Stimulated activated CD4-positive, alpha-beta T cell treated with anti-CD3 and anti-CD28 coated beads, Interleukin-1b, Interleukin-23, amount 100 ng/mL, for 48 hours (primary cell): ENCODE data around the gene DNAJC1.
A peak's percentile ranks its signal among the peaks of the same experiment; 100 is the strongest.

Source experiments
- DNase-seq: peaks from one replicate; pipeline ENCODE4 v3.0.0-alpha.2; 2020

Gene DNAJC1

DNA sequence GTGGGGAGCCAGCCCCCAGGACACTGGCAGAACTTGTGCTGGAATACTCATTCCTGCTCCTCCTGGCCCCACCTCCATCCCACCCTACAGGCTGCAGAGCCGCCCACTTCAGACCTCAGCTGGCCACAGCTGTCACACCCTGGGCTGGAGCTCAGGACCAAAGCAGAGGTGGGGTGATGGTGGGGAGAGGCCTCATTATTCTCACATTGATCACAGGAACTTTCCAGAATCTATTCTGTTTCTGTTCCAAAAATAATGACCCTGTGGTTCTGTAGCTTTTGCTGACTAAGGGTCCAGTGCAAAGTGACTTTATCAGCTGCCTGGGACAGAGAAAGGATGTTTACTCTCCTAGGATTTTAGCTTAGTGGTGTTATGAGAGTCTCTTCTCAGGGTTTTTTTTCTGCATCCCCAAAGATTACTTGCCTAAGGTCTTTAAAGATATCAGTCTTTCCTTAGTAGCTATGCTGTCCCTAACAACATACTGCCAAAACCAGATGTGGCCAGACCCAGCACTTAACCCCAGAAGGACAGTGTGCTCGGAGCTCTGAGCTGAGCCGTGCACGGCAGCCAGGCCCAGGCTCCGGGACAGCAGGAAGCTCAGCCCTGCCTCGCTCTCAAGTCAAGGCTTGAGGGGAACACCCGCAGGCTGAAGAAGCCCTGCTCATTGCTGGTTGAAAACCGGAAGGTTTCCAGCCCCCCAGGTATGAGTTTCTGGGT is 246.2 kb downstream of the DNAJC1 start:
- DNase-seq: no peak

DNA sequence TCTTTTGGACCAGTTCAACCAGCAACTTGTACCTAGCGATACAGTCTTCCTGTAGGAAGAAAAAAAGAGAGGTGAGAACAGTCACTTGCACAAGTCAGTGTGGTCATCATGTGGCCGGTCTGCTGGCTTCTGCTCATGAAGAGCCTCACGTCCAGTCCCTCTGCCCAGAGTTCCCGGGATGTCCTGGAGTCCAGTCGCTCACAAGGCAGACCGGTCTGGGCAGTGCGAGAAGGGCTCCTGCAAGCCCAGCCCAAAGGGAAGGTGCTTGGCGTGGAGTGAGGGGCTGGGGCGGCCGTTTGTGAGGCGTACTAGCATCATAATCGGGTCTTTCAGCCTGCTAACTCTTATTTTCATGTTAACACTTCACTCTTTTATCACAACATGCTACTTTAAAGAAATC is 246.8 kb downstream of the DNAJC1 start:
- no peak for DNase-seq

DNA sequence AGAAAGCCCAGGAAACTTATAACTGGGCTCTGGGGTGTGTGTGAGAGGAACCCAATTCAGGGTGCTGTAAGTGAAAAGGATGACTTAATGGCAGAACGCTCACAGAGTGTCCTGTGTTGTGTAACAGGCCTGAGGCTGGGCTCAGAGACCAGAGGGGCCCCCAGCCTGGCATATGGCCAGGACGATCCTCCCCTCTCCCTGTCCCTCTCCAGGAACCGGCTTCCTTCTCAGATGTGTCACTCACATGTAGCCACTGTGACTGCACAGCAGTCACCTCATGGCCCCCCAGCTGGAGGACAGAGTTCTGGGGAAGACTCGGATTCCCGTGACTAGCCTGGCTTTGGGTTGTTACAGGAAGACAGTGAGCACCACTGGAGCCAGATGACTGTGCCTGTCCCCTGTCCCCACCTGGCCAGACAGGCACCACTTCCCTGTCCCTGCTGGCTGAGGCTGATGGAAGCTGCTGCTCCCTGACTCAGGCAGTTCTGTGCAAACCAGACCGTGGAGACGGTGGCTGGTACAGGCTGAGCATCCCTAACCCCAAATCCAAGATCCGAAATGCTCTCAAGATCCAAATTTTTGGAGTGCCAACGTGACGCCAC is 249.0 kb downstream of the DNAJC1 start:
- no peak for DNase-seq

DNA sequence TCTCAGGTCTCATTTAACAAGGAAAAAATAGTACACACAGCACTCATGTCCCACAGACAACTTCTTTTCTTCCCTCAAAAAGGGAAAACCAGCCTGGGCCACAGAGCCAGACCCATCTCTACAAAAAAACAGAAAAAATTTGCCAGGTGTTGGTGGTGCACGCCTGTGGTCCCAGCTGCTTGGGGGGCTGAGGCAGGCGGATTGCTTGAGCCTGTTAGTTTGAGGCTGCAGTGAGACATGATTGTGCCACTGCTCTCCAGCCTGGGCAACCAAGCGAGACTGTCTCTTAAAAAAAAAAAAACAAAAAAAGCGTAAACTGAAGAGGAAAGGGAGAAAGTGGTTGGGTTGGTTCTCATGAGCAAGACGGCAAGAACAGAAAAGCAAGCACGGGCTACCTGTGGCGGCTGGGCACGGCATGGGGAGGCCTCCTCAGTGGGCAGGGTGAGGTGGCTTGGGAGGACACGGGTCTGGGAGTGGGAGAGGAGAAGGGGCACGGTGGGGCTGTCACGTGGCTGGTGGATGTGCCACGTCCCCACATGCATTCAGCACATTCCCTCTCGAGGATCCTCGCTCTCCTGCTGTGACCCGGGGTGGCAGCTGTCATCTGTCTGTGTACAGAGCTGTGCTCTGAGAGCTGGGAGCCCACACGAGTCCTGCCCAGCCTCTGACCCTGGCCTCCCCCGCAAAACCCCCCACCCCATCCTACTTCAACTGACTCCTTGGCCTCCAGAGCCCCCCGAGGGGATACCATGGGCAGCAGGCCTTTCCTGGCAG is 249.8 kb downstream of the DNAJC1 start:
- DNase-seq: no peak

DNA sequence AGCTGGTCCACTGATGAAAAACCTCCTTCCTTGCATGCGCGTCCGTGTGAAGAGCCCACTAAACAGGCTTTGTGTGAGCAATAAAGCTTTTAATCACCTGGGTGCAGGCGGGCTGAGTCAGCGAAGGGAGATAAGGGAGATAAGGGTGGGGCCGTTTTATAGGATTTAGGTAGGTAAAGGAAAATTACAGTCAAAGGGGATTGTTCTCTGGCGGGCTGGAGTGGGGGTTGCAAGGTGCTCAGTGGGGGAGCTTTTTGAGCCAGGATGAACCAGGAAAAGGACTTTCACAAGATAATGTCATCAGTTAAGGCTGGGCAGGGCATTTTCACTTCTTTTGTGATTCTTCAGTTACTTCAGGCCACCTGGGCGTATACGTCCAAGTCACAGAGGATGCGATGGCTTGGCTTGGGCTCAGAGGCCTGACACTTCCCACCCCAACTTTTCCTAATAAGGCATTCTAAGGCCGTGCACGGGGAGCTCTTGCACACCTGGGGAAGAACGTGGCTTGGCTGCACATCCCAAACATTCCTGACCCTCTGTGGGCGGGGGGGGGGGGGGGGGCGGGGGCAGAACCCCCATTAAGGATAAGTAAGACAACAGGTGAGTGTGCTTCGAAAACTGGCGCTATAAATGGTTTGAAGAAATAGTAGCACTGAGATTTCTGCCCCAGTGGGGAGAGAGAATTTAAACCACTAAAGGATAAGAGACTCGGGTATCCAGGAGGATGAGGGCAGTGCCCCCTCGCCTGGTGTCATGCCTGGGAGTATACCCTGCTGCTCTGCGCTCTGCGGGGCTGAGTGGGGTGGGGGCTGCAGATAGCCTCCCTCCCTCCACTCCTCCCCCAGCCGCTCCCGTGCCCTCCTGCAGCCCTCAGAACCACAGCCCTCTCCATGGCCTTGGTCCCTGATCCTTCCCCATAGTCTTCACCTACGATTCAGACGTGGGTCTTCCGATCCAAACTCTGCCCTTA is 251.9 kb downstream of the DNAJC1 start:
- DNase-seq: no peak

DNA sequence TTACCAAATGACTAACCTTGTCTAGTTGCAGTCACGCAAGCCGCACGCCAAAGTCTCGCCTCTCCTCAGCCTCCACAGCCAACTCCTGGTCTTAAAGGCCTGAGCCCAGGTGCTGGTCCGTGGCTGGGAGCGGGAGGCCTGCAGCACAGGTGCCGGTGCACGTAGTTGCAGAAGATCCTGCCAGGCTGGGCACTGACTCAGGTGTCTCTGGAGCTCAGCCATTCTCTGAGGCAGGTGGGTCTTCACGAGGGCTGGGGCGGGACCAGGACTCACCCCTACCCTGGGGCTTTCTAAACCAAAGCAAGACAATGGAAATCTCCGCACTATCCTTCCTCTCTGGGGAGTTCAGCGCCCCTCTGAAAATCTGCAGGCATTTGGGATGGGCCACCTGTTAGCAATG is 253.1 kb downstream of the DNAJC1 start:
- no peak for DNase-seq

DNA sequence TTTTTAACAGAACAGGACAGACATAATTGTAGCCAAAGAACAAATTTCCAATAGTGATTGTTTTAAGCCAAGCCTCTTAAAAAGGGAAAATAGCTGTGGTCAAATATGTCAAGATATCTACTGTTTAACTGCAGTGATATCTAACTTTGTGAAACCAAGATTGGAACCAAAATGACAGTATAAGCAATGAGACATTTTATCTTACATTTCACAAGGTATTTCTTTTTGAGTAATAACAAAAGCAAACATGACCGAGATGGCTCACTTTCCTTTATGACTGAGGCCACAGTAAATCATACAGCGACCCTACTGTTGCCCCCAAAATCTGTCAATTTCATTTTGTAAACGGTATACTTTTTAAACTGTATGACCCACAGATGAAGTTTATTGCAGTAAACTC is 253.7 kb downstream of the DNAJC1 start:
- no peak for DNase-seq

DNA sequence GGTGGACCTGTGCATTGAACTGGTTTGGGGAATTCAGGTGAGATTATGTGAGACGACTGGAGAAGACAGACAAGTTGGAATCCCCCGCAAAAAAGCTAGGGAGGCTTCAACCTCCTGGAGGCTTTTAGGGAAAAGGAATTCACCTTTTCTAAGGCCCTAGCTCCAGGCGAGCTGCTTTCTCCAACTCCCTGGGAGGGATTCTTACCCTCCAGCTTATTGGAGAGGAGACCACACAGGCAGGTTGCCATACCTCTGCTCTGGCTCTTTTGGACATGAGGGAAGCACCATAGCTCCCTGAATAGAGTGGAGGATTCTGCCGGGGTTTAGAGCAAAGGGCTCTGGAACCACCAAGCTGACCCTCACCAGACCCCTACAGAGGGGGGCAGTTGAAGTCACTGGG is 255.7 kb downstream of the DNAJC1 start:
- no peak for DNase-seq

DNA sequence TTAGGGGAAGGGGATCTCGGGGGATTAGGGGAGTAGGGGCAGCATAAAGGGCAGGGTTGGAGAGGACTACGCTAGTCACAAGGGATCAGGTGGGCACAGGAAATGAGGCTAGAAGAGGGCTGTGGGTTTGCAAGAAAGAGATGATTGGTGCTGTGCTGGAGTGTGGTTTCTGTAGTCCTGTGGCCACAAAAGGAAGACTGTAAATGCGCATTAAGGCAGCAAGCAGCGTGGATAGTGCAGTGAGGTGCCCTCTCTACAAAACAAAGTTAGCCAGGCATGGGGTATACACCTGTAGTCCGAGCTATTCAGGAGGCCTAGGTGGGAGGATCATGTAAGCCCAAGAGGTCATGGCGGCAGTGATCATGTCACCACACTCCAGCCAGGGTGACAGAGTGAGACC is 257.4 kb downstream of the DNAJC1 start:
- no peak for DNase-seq

DNA sequence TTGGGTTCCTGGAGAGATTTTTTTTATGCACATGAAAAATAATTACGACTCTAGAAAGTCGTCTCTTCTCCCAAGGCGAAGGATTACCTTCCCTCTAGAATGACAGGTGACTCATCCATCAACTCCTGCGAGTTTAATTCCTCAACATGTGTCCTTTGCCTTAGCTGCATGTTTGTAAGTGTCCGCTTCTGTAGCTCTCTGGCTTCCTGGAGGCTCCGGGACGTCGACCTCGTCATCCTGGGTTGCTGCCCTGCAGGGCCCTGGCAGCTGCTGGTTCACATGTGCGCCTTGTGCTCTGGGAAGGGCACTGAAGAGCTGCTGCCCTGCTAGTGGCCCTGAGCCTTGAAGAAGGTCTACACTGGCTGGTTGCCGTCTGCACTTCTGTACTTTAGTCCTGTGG is 259.3 kb downstream of the DNAJC1 start:
- no peak for DNase-seq

DNA sequence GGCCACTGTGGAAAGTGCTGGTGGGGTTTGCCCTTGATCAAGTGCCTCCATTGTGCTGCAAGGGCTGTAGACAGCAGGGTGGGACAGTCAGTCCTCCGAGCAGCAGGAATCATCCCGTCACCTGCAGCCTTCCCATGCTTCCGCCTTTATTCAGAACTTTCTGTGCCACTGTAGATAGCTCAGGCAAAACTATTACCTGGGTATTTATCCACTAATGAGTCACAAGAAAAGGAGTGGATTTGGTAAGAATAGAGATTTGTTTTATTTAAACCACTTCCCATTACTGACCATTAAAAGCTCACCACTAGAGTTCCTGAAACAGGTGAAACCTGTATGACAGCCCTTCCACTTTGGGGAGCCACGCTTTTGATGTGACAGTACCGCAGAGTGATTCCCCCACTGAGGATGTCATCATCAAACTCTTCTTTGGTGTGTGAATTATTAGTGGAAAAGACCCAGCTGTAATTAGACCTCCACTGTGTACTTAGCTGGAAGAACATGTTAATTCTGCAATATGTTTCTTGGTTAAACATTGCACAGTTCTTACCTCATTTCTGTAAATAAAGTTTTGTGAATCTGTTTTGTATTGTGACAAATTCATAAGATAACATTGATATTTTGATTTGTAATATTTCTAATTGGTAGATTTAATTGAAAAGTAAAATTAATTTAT is 260.7 kb downstream of the DNAJC1 start:
- no peak for DNase-seq

DNA sequence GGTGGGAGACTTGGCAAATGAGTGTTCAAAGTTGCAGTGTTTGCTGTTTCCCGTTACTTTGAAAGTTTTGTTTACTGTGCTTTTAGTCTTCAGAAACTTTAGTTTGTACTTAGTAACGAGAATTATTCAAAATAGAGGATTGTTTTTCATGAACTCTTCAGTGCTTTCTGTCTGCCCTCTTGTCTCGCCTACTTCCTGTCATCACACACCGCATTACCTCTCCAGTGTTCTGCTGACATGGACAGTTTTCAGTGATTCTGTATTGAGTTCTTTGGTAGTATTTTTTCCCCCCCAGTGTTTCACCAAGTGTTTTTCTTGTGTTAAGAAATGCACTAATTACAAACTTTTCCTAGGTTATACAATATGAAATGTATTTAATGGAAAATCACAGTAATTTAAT is 262.5 kb downstream of the DNAJC1 start:
- no peak for DNase-seq

DNA sequence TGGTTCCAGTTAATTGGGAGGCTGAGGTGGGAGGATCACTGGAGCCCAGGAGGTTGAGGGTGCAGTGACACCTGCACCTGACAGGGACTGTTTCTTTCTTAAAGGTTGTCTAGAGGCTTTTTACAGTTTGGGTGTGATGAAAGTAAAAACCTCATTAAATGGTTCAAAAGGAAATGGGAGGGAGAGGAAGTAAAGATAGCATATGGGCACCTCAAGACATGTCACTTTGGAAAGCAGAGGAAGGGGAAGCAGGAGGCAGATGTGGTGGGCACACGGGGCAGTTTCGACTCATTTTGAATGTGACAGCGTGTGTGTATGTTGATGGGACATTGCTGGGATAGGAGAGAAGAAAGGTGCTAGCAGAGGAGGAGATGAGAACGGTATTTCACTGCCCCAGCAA is 266.4 kb downstream of the DNAJC1 start:
- no peak for DNase-seq

DNA sequence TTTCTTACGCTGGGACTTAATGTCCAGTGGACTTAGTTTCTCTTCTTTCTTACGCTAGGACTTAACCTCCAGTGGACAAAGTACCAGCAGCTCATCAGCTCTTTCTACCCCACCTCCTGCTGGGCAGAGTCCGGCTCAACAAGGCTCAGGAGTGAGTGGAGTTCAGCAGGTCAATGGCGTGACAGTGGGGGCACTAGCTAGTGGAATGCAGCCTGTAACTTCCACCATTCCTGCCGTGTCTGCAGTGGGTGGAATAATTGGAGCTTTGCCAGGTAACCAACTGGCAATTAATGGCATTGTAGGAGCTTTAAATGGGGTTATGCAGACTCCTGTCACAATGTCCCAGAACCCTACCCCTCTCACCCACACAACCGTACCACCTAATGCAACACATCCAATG is 269.8 kb downstream of the DNAJC1 start:
- no peak for DNase-seq

DNA sequence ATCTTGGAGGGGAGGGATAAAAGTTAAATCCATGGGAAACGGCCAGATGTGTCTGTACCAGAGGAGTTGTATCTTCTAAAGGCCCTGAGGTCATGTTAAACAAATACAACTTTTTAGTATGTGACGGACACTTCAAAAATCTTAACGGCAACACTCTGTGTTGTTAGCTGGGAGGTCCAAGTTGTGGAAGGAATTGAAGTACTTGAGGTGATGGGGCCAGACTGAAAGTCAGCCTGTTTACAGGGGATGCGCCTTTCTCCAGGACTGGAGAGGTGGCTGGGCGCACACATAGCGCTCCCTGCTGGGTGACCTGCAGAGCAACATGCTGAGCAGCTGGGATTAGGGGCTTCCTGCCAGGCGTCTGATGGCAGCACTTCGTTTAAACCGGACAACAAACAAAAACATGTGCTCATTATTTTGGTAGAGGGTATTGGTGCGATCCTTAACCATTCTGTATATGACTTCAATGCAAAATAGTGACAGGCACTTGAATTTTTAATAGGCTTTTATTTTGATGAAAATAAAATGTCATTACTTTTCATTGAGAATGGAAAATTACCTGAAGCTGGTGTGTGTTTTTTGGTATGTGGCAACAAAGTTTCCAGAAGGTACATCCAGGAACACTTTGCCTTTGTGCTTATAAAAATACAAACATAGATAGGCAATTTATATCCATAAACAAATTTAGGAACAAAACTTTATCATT is 271.3 kb downstream of the DNAJC1 start:
- peak; percentile 48 for DNase-seq

DNA sequence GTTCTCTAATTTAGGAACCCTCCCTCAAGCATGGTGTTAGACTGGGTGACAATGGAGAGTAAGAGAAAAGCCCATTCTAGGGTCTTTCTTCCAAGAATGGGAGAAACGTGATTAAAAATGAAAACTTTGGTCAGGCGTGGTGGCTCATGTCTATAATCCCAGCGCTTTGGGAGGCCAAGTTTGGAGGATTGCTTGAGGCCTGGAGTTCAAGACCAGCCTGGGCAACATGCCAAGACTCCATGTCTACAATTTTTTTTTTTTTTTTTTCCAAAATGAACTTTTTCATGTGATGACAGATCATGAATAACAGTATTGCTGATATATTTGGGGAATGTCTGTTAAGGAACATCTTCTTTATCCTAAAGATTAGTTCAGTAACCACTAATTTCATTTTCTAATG is 274.9 kb downstream of the DNAJC1 start:
- no peak for DNase-seq

DNA sequence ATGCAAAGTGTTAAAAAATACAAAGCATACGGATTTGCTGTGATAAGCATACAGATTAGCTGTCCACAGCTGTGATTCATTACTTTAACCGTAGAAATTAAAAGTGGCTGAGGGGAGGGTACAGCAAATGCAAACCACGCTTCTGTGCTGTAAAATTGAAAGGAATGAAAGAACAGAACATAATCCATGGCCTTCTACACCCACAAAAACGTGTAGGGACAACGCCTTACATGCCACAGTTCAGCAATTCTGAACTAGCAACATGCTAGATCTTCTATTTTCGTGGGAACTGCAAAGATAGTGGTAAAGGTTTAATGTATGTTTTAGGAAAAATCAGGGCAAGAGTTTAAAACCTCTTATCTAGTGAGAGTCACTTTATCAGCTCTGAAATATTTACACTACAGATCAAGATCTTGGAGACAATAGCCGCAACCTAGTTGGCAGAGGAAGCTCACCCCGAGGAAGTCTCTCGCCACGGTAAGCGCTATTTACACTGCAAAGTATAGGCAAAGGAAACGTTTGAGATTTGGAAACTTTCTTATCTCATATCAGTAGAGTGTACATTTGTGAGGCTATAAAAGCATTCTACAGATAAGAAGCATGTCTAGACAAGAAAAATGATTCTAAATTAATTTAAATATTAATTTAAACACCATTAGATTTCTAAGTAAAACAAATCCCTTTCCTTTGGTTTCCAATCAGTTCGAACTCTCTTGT is 275.9 kb downstream of the DNAJC1 start:
- no peak for DNase-seq

DNA sequence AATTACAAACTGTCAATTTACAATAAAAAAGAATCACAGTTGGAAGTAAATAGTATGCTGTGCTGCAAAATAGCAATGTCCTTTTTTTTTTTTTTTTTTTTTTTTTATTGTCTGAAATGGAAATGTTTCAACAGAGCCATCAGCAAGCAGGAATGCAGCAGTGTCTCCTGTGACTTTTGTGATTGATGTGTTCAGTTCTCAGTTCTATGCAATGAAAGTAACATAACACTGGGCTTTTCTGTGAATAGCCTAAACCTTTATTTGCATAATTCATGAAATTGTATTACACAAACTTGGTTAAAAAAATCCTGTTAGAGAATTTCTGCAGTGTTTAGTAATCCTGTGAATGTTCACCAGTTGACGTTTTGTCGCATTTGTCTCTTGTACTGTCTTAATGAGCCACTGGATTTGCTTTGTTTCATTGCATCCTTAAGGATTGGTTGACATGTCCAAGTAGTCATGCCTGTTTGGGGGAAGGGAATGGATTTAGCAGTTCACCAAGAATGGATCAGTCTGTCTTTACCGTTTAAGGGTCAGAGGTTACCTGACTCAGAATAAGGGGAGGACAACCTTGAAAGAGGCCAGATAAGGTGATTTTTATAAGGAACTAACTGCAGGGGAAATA is 276.8 kb downstream of the DNAJC1 start:
- DNase-seq: no peak

DNA sequence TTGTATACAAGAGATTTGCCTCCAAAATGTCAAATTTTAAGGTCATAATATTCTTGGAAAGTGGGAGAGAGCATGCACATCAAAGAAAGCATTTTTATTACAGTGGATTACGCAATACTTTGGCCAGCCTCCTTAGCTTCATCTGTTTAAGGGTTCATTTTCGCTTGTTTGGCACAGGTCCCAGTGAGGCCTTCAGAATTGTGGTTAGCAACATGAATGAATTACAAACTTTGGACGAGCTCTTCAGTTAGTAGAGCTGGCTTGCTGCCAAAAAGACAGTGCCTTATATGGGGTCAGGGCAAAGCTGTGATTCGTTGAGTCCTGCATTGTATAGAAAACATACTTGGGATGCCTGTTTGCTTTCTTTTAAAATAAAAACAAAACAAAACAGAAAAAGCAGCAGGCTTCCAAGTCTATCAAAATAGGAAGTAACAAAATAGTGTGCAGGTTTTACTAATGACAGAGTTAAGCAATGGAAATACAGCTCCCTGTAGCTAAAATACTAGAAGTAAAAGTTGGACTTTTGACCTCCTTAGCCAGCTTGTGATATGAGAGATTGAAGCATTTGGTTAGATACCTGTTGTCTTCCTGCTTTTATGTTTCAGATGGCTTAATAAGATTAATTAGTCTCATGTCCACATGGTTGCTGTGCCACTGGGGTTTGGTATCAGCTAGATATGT is 278.7 kb downstream of the DNAJC1 start:
- DNase-seq: peak; percentile 24

DNA sequence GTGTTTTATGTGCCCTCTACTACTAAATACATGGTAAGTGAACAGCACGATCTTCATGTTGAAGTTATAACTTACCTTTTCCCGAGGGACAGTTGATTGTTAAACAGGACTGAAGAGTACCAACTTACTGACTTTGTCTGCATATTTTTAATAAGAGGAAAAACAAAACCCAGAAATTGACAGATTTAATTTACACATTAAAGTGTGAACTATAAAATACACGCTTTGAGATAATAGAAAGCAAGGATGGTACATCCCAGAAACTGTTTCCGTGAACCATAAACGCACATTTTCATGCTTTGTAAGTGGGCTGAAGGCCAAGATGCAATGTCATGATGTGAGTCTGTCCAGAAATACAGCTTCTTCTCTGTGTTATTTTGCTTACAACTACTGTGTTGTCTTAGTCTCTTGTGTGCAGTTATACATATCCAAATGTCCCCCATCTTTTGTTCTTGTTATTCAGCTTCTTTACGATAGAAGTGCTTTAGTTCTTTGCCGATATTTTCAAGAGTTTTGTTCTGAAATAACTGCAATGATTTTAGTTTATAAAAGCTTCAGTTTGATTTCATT is 279.4 kb downstream of the DNAJC1 start:
- DNase-seq: no peak
